Astrocyte of the spinal cord (primary cell): ENCODE data around the gene HOTAIR.

ENCODE experiments used
- DNase-seq: peaks from one replicate; pipeline ENCODE4 v3.0.0; 2011; ENCODE audit warnings: low read depth, low spot score
- H3K4me3 ChIP-seq: 2 replicates; pipeline ENCODE4 v1.5.1; 2011; ENCODE audit warnings: low read depth, mild to moderate bottlenecking, low read length, moderate library complexity
- CTCF ChIP-seq: IDR thresholded peaks from 2 replicates; pipeline ENCODE4 v1.5.1; 2012; ENCODE audit warnings: low read depth, mild to moderate bottlenecking, low read length, inconsistent platforms
- in situ Hi-C: cut with HindIII; loops from 2 replicates; pipeline ENCODE4 v1.10.0; 2017; ENCODE audit warnings: low sequenced_read_pairs

HOTAIR gene

GRCh38 chr12:53932915-53933314, 41.8 kb downstream of the HOTAIR start:
- in situ Hi-C loops: no loop called here
- no peak for DNase-seq
- no peak for TF ChIP-seq CTCF
- no peak overlapping the region for H3K4me3 ChIP-seq

DNA sequence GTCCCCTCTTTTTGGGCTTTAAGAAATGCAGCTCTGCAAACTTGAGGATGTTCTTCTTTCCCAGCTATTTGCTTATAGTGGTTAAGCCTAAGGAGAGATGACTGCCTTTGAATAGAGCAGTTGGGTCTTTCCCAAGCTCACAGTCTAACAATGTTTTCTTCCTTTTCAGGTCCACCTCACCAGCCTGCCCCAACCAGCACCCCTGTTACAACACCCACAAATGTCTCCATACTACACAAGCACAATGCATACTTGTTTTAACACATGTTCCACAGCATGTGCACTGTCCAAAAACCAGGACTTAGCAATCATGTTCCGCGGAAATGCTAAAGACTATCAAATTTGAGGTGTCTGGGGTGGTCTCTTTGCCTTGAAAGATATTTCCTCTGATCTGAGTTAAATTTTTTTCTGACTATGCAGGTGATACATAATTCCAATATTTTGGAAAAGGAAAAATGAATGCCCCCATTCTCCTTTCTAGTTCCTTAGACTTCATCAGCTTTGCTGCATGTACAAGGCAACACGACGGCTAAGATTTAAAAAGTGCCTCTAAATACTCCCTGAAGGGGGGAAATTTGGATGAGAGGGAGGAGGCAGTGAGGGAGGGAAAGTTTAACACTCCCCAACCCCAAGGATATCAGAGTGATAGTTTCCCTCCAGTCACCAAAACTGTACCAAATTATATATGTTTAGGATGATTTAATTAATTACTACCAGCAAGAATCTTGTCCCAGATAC, 42.7 kb downstream of the HOTAIR start:
- no peak overlapping the region for H3K4me3 ChIP-seq
- no peak for TF ChIP-seq CTCF
- DNase-seq: no peak
- in situ Hi-C loops: no loop called here

GRCh38 chr12:53930591-53931255, 44.0 kb downstream of the HOTAIR start:
- no peak overlapping the region for H3K4me3 ChIP-seq
- no peak for TF ChIP-seq CTCF
- in situ Hi-C loops: no loop called here
- DNase-seq: no peak

DNA sequence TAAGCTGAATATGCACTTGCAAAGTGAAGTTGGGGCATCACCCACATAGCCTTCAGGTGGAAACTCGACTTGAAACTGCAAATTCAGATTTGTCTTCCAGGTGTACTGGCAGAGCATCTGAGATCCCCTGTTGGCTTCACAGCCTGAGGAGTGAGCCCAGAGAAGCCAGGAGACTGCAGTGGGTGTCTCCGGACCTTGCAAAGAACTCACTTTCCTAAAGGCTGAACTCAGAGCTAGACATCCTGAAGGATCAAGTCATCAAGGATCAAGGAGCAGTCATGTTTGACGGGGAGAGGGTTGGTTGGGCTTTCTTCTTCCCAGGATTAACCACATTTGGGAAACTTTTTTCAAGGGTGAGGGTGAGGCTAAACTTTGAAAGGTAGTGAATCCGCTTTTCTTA, 45.2 kb downstream of the HOTAIR start:
- in situ Hi-C loops: no loop called here
- DNase-seq: no peak
- H3K4me3 ChIP-seq: no peak overlapping the region
- no peak for TF ChIP-seq CTCF

- in situ Hi-C loops: no loop called here
Observed at GRCh38 chr12:53928054-53928835, 46.5 kb downstream of the HOTAIR start.

More at GRCh38 chr12:53928054-53928835, 46.5 kb downstream of the HOTAIR start:
- no peak for TF ChIP-seq CTCF
- H3K4me3 ChIP-seq: no peak overlapping the region
- DNase-seq: no peak
